Measurements from ENCODE around the gene CERS6. TPM values are rescaled to one million over a fixed set of nuclear protein-coding genes. Genes with fewer than 3 reads are reported as not detected.

The CERS6 gene
- total RNA-seq, 1 donor from 2014 or later: 30.9 TPM

DNA sequence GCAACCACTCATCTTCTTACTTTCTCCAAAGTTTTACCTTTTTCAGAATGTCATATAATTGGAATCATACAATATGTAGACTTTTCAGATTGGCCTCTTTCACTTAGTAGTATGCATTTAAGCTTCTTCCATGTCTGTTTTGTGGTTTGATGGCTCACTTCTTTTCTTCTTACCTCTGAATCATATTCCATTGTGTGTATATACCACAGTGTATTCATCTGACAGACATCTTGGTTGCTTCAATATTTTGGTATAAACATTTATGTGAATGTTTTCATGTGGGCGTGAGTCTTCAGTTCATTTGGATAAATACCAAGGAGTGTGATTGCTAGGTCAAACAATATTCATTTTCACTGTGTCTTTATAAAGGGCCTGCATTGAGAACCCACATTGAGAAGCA, 210.3 kb downstream of the CERS6 start:
- DNase-seq (ENCODE audit: extremely low spot score, unreplicated experiment): no peak
- H3K9me3 Mint-ChIP-seq (ENCODE audit: unreplicated experiment): no peaks in the 10 kb centered on the region
- H3K27me3 Mint-ChIP-seq (ENCODE audit: unreplicated experiment): no peaks in the 10 kb centered on the region
- TF ChIP-seq, protein P1, sequence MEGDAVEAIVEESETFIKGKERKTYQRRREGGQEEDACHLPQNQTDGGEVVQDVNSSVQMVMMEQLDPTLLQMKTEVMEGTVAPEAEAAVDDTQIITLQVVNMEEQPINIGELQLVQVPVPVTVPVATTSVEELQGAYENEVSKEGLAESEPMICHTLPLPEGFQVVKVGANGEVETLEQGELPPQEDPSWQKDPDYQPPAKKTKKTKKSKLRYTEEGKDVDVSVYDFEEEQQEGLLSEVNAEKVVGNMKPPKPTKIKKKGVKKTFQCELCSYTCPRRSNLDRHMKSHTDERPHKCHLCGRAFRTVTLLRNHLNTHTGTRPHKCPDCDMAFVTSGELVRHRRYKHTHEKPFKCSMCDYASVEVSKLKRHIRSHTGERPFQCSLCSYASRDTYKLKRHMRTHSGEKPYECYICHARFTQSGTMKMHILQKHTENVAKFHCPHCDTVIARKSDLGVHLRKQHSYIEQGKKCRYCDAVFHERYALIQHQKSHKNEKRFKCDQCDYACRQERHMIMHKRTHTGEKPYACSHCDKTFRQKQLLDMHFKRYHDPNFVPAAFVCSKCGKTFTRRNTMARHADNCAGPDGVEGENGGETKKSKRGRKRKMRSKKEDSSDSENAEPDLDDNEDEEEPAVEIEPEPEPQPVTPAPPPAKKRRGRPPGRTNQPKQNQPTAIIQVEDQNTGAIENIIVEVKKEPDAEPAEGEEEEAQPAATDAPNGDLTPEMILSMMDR (IDR thresholded peaks at IDR 0.05): no peak
- peaks cover 10% of the 10 kb centered on the region for H3K4me1 Mint-ChIP-seq (ENCODE audit: unreplicated experiment)
- peaks cover 2% of the 10 kb centered on the region for H3K36me3 Mint-ChIP-seq (ENCODE audit: unreplicated experiment)
- H3K27ac Mint-ChIP-seq (ENCODE audit: unreplicated experiment): no peak overlapping the region
- H3K4me3 Mint-ChIP-seq (ENCODE audit: unreplicated experiment): no peak overlapping the region

DNA sequence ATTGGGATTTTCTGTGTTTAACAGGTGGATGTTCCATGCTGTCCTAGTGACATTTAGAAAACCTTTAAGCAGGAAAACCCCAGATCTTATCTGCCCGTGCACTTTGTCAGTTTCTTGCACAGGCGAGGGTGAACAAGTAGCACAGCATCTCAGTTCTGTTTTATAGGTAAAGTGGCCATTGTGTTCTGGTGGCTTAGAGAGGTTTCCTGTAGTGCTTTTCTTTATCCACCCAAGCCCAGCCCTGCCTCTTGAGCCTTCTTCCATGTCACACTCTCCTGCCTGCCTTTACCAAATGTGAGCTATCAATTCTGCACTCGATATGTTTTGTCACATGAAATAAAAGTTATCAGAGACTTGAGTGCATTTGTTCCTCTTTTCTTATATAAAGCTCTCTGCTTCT, 211.1 kb downstream of the CERS6 start:
- Mint-ChIP-seq H3K9me3 (ENCODE audit: unreplicated experiment) (no peaks in the 10 kb centered on the region), H3K4me3 (ENCODE audit: unreplicated experiment) (no peak overlapping the region), H3K36me3 (ENCODE audit: unreplicated experiment) (peaks cover 2% of the 10 kb centered on the region), H3K4me1 (ENCODE audit: unreplicated experiment) (peaks cover 2% of the 10 kb centered on the region), H3K27me3 (ENCODE audit: unreplicated experiment) (no peaks in the 10 kb centered on the region), H3K27ac (ENCODE audit: unreplicated experiment) (no peak overlapping the region)
- no peak for DNase-seq (ENCODE audit: extremely low spot score, unreplicated experiment)
- TF ChIP-seq, protein P1 (IDR thresholded peaks at IDR 0.05): no peak

DNA sequence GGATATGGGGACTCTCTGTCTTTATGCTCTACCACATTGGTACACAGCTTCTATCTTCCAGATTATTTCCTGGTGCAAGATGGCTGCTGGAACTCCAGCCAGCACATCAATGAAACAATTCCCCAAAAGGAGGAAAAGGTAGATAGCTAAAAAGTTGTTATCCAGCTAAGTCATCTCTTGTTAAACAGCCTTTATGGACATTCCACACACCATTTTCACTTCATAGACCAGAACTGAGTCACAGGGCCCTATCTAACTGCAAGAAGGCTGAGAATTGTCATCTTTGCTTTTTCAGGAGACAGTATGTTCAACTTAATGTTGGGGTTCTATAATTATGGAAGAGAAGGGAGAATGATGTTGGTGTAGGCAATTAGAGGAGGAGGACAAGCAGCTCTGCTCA, 213.1 kb downstream of the CERS6 start:
- Mint-ChIP-seq H3K4me1 (ENCODE audit: unreplicated experiment) (no peaks in the 10 kb centered on the region), H3K27ac (ENCODE audit: unreplicated experiment) (no peak overlapping the region), H3K36me3 (ENCODE audit: unreplicated experiment) (peaks cover 2% of the 10 kb centered on the region), H3K27me3 (ENCODE audit: unreplicated experiment) (no peaks in the 10 kb centered on the region), H3K9me3 (ENCODE audit: unreplicated experiment) (no peaks in the 10 kb centered on the region), H3K4me3 (ENCODE audit: unreplicated experiment) (no peak overlapping the region)
- TF ChIP-seq, protein P1 (IDR thresholded peaks at IDR 0.05): no peak
- DNase-seq (ENCODE audit: extremely low spot score, unreplicated experiment): no peak

DNA sequence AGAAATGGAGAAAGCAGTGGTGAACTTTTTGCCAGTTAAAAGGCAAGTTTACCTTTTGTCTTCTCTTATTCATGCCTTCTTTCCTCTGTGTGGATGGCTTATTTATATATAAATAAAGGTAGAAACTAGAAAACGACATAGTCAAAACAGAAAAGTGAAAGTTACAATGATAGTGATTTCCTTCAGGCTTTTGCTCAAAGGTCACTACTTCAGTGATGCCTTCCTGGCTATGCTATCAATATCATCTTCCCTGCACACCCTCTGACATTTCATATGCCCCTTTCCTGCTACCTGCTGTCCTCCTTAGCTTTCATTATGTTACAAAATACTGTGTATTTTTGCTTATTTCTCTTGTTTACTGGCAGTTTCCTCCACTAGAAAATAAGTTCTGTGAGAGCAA, 214.4 kb downstream of the CERS6 start:
- Mint-ChIP-seq H3K27me3 (ENCODE audit: unreplicated experiment) (no peaks in the 10 kb centered on the region), H3K4me1 (ENCODE audit: unreplicated experiment) (no peaks in the 10 kb centered on the region), H3K36me3 (ENCODE audit: unreplicated experiment) (peaks cover 2% of the 10 kb centered on the region), H3K9me3 (ENCODE audit: unreplicated experiment) (no peaks in the 10 kb centered on the region), H3K4me3 (ENCODE audit: unreplicated experiment) (no peak overlapping the region), H3K27ac (ENCODE audit: unreplicated experiment) (no peak overlapping the region)
- TF ChIP-seq, protein P1 (IDR thresholded peaks at IDR 0.05): no peak
- no peak for DNase-seq (ENCODE audit: extremely low spot score, unreplicated experiment)

DNA sequence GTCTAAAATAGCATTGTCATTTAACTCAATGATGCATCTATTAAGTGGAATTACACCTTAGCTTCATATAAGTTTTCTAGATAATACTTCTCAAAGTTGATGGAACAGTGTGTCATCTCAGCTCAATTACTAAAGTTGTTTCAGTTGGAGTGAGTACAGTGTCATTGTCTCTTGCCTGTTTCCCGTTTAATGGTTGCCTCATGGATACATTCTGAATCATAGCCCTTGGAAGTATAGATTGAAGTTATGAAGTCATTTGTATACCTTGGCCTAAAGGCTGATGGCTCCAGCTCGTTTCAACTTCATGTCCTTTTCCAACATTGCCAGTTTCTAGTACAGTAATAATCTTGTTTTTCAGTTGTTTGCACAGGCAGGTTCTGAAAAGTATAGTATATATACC, 215.9 kb downstream of the CERS6 start:
- no peaks in the 10 kb centered on the region for H3K4me1 Mint-ChIP-seq (ENCODE audit: unreplicated experiment)
- H3K4me3 Mint-ChIP-seq (ENCODE audit: unreplicated experiment): no peak overlapping the region
- no peak for DNase-seq (ENCODE audit: extremely low spot score, unreplicated experiment)
- no peaks in the 10 kb centered on the region for H3K9me3 Mint-ChIP-seq (ENCODE audit: unreplicated experiment)
- H3K27me3 Mint-ChIP-seq (ENCODE audit: unreplicated experiment): no peaks in the 10 kb centered on the region
- no peaks in the 10 kb centered on the region for H3K36me3 Mint-ChIP-seq (ENCODE audit: unreplicated experiment)
- H3K27ac Mint-ChIP-seq (ENCODE audit: unreplicated experiment): no peak overlapping the region
- TF ChIP-seq, protein P1 (IDR thresholded peaks at IDR 0.05): no peak
